ENCODE data around the gene BAHCC1.

BAHCC1 gene

GRCh38 chr17:81398832-81399411, 3.7 kb downstream of the BAHCC1 start:
- no peak for DNase-seq

- no peak for DNase-seq
These were observed 4.4 kb downstream of the BAHCC1 start for GRCh38 chr17:81399481-81400153.

- DNase-seq = peak; percentile 88
These were observed 5.1 kb downstream of the BAHCC1 start for GRCh38 chr17:81400154-81400977.

GRCh38 chr17:81400996-81401722, 5.9 kb downstream of the BAHCC1 start:
- DNase-seq = no peak

- DNase-seq = peak; percentile 53
These were observed 6.7 kb downstream of the BAHCC1 start for GRCh38 chr17:81401723-81402529.

GRCh38 chr17:81402530-81402941, 7.3 kb downstream of the BAHCC1 start:
- DNase-seq = no peak

GRCh38 chr17:81402981-81403467, 7.8 kb downstream of the BAHCC1 start:
- no peak for DNase-seq

GRCh38 chr17:81403671-81404534, 8.6 kb downstream of the BAHCC1 start:
- no peak for DNase-seq

GRCh38 chr17:81404558-81405165, 9.4 kb downstream of the BAHCC1 start:
- DNase-seq = no peak

GRCh38 chr17:81405411-81405872, 10.2 kb downstream of the BAHCC1 start:
- DNase-seq = no peak

- DNase-seq = peak; percentile 67
These were observed 11.1 kb downstream of the BAHCC1 start for GRCh38 chr17:81406117-81406953.

- DNase-seq = no peak
These were observed 12.8 kb downstream of the BAHCC1 start for GRCh38 chr17:81408049-81408448.

- peak; percentile 78 for DNase-seq
These were observed 14.1 kb downstream of the BAHCC1 start for GRCh38 chr17:81409190-81409935.

GRCh38 chr17:81410852-81411251, 15.6 kb downstream of the BAHCC1 start:
- no peak for DNase-seq

- no peak for DNase-seq
These were observed 16.0 kb downstream of the BAHCC1 start for GRCh38 chr17:81411305-81411704.

- no peak for DNase-seq
These were observed 17.3 kb downstream of the BAHCC1 start for GRCh38 chr17:81412490-81413093.

GRCh38 chr17:81413497-81414135, 18.4 kb downstream of the BAHCC1 start:
- no peak for DNase-seq
